ENCODE data around the gene FAM200C. TPM values are rescaled to one million over a fixed set of nuclear protein-coding genes. Genes with fewer than 3 reads are reported as not detected.

FAM200C gene
- total RNA-seq, 3 donors from 2014 or later (not counting 1 experiment from before 2014, with no cell fraction given) = 0.28 to 0.57 (median 0.33) TPM

DNA sequence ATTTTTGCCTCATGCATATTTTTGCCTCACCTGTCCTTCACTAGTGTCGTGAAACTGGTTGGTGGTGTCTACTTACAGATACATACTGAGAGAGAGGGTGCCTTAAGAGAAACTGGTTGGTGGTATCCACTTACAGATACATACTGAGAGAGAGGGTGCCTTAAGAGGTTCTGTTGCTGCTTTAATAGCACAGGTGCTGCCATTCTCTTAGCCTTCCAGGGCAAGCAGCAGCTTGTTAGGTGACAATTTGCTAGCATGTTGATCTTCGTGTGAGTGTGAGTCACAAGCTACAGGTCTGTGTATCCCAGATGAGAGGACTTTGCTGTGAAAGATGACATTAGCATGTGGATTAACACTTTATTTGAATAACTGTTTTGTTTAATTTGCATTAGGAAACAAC lies 23.2 kb upstream of the FAM200C start:
- peaks cover 10% of the 10 kb centered on the region for H3K4me1 ChIP-seq (ENCODE audit: control insufficient read depth, insufficient read depth, low read length)
- Mint-ChIP-seq H3K36me3 (no peaks in the 10 kb centered on the region), H3K27me3 (ENCODE audit: low read depth in 2 of 2) (no peaks in the 10 kb centered on the region), H3K27ac (peak overlapping the region; percentile 99), H3K4me3 (peak overlapping the region; percentile 40), H3K4me1 (peaks cover 51 to 53% of the 10 kb centered on the region in 2 donors), H3K9me3 (no peaks in the 10 kb centered on the region)
- H3K9me3 ChIP-seq (ENCODE audit: control insufficient read depth, insufficient read depth, low read length) = no peaks in the 10 kb centered on the region
- H3K27me3 ChIP-seq (ENCODE audit: control insufficient read depth, insufficient read depth, low read length) = no peaks in the 10 kb centered on the region
- no peak for TF ChIP-seq CTCF (IDR thresholded peaks at IDR 0.05)
- ATAC-seq (no peak), DNase-seq (peak in 1 of 2 donors; percentile 26)
- H3K36me3 ChIP-seq (ENCODE audit: control insufficient read depth, insufficient read depth, low read length) = no peaks in the 10 kb centered on the region
- WGBS (ENCODE audit: insufficient coverage) = 0% methylated on average over 1 of the region's 2 CpGs
- H3K27ac ChIP-seq (ENCODE audit: low read length) = no peak overlapping the region
- H3K4me3 ChIP-seq (ENCODE audit: low read length) = no peak overlapping the region
- intact Hi-C loops (cut with micrococcal nuclease) = loop anchor here (5.0 kb wide), 1 partner anchor 131 kb away; no protein-coding TSS in a partner anchor

- H3K36me3 ChIP-seq (ENCODE audit: control insufficient read depth, insufficient read depth, low read length) = no peaks in the 10 kb centered on the region
- H3K4me1 Mint-ChIP-seq = peaks cover 61 to 63% of the 10 kb centered on the region in 2 donors
- H3K27ac Mint-ChIP-seq = peak within 1 kb of the TSS; percentile 99
- ATAC-seq (peak; percentile 68 to 85 (median 78)), DNase-seq (peak; percentile 92 to 96)
- peak within 1 kb of the TSS; percentile 63 for H3K4me3 ChIP-seq (ENCODE audit: low read length)
- H3K4me1 ChIP-seq (ENCODE audit: control insufficient read depth, insufficient read depth, low read length) = peaks cover 19% of the 10 kb centered on the region
- H3K9me3 ChIP-seq (ENCODE audit: control insufficient read depth, insufficient read depth, low read length) = no peaks in the 10 kb centered on the region
- H3K27me3 ChIP-seq (ENCODE audit: control insufficient read depth, insufficient read depth, low read length) = no peaks in the 10 kb centered on the region
- no peak for TF ChIP-seq CTCF (IDR thresholded peaks at IDR 0.05)
- H3K36me3 Mint-ChIP-seq = no peaks in the 10 kb centered on the region
- H3K9me3 Mint-ChIP-seq = no peaks in the 10 kb centered on the region
- intact Hi-C loops (cut with micrococcal nuclease) = loop anchor here (1.0 to 5.0 kb wide), 3 partner anchors 46 to 1213 kb away; partner anchors contain the start of gene RNF145
- H3K4me3 Mint-ChIP-seq = peak within 1 kb of the TSS; percentile 96
- 0% methylated on average over 38 of the region's 39 CpGs for WGBS (ENCODE audit: insufficient coverage)
- H3K27ac ChIP-seq (ENCODE audit: low read length) = peak within 1 kb of the TSS; percentile 83
- H3K27me3 Mint-ChIP-seq (ENCODE audit: low read depth in 2 of 2) = no peaks in the 10 kb centered on the region
These were observed 21.9 kb upstream of the FAM200C start, which contains the start of gene PTTG1 for GRCh38 chr5:160421625-160422258. Gene PTTG1 (plus strand): TSS chr5:160421855. CDS start chr5:160422313, 458 bp downstream.

GRCh38 chr5:160420331-160420610 lies 20.4 kb upstream of the FAM200C start:
- H3K4me1 Mint-ChIP-seq = peaks cover 61 to 69% of the 10 kb centered on the region in 2 donors
- Histone ChIP-seq H3K36me3 (ENCODE audit: control insufficient read depth, insufficient read depth, low read length) (no peaks in the 10 kb centered on the region), H3K27ac (ENCODE audit: low read length) (no peak overlapping the region), H3K27me3 (ENCODE audit: control insufficient read depth, insufficient read depth, low read length) (no peaks in the 10 kb centered on the region), H3K4me3 (ENCODE audit: low read length) (no peak overlapping the region), H3K4me1 (ENCODE audit: control insufficient read depth, insufficient read depth, low read length) (peaks cover 19% of the 10 kb centered on the region), H3K9me3 (ENCODE audit: control insufficient read depth, insufficient read depth, low read length) (no peaks in the 10 kb centered on the region)
- H3K36me3 Mint-ChIP-seq = no peaks in the 10 kb centered on the region
- DNase-seq = peak in 1 of 2 donors; percentile 9
- no peak for TF ChIP-seq CTCF (IDR thresholded peaks at IDR 0.05)
- H3K27ac Mint-ChIP-seq = peak overlapping the region; percentile 99
- no peaks in the 10 kb centered on the region for H3K9me3 Mint-ChIP-seq
- H3K27me3 Mint-ChIP-seq (ENCODE audit: low read depth in 2 of 2) = no peaks in the 10 kb centered on the region
- peak overlapping the region; percentile 96 for H3K4me3 Mint-ChIP-seq
- intact Hi-C loops (cut with micrococcal nuclease) = loop anchor here (2.0 to 5.0 kb wide), 2 partner anchors 128 to 1211 kb away; partner anchors contain the start of gene RNF145
- no peak for ATAC-seq
